Measurements from ENCODE around the gene SFXN5. TPM values are rescaled to one million over a fixed set of nuclear protein-coding genes. Genes with fewer than 3 reads are reported as not detected.

The SFXN5 gene
- total and polyA plus RNA-seq, 2 of the 4 experiments (the other 2 are of a cell fraction) = 8.6 to 17.0 TPM

DNA sequence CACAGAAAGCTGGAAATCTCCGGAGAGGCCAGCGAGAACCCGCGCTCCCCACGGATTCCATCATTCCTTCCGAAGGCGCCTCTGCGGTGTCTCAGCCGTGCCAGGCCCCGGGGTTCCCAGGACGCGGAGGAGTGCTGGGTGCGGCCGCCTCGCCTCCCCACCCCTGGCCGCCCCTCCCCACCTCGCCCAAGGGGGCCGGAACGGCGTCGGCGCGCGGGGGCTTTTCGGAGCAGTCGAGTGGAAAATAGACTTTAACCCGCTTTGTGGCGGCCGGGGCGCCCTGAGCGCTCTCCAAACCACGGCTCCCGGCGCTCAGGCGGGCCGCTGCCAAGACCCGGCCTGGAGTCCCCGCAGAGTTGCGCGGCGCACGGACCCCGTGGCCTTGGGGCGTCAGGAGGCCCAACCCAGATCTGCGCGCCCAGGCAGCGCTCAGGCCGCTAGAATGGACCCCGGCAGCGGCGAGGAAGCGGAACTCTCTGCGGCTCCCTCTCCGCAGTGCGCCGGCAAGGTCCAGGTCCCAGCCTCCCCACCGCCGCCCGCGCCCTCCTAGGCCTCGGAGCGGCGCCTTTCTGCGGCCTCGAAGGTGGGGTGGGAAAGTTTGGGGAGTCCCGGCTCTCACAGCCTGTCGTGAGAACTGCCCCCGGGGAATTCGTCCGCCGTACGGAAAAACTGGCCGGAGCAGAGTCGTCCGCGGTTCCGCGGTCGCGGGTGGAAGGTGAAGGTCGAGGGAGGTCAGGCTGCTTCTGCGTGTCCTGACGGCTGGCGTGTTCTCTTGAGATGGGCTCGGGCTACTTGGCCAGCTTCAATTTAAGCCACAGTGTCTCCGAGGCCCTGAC, 155.4 kb downstream of the SFXN5 start (continued):
- no peak for TF ChIP-seq BHLHE40 (IDR thresholded peaks at IDR 0.05; ENCODE audit: low read depth, low read length)

DNA sequence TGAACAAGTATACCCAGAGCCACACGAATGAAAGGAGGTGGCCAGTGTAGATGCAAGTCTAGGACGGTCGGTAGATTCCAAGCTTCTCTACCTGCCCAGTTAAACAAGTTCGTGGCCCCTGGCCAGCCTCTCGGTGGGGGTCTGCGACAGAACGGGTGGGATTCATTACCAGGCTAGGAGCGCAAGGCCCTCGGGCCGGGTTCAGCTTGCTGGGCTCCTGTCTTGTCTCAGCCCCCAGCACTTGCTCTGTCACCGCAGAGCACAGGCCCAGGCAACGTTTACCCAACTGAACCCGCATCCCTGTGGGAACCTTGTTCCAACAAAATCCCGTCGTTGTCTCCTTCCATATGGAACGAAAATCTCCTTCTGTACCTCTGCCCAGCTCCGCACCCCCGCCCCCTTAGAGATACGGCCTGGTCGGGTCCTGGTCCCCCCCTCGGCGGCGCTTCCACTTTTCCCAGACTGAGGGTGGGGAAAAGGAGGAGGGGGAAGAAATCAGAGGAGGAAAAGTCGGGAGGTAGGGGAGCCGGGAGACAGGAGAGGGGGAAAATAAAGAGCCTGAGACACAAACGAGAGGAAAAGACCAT, 156.1 kb downstream of the SFXN5 start:
- Histone ChIP-seq H3K56ac (ENCODE audit: extremely low read depth, insufficient read depth, low read length) (no peak overlapping the region), H4K8ac (ENCODE audit: low read depth in 2 of 2, low read length in 2 of 2) (no peak overlapping the region), H3K4me1 (ENCODE audit: control insufficient read depth, insufficient read depth, low read length) (peaks cover 2% of the 10 kb centered on the region; the same call in 1 of the 2 replicates), H2BK120ac (ENCODE audit: low read depth, low read length) (no peak overlapping the region), H3K9me3 (ENCODE audit: control insufficient read depth, insufficient read depth, low read length) (peaks cover 19% of the 10 kb centered on the region), H3K27me3 (ENCODE audit: control insufficient read depth, insufficient read depth, low read length) (peaks cover 88% of the 10 kb centered on the region), H3K9me1 (ENCODE audit: insufficient read depth, low read length) (no peaks in the 10 kb centered on the region), H3K36me3 (ENCODE audit: control insufficient read depth, insufficient read depth, low read length) (no peaks in the 10 kb centered on the region), H2BK5ac (ENCODE audit: low read depth, low read length, poor library complexity, severe bottlenecking) (no peak overlapping the region), H2BK15ac (ENCODE audit: low read depth, low read length) (no peak overlapping the region), H3K4me3 (ENCODE audit: insufficient read depth, low read depth, low read length) (no peak overlapping the region), H2AK9ac (replicated peaks; ENCODE audit: low read depth, low read length, poor library complexity) (no peak overlapping the region), H3K18ac (ENCODE audit: low read depth, low read length) (no peak overlapping the region), H2AFZ (replicated peaks; ENCODE audit: low read length, poor library complexity) (no peak overlapping the region), H2BK20ac (ENCODE audit: low read depth, low read length) (no peak overlapping the region), H4K91ac (ENCODE audit: insufficient read depth, low read depth, low read length) (no peak overlapping the region), H3K27ac (ENCODE audit: insufficient read depth, low read length) (no peak overlapping the region), H3K23ac (ENCODE audit: low read depth, low read length) (no peak overlapping the region), H3K4ac (ENCODE audit: low read depth, low read length) (no peak overlapping the region), H3K14ac (replicated peaks; ENCODE audit: low read depth, low read length) (no peak overlapping the region), H4K20me1 (ENCODE audit: insufficient read depth, low read length) (peaks cover 48% of the 10 kb centered on the region), H3K4me2 (ENCODE audit: low read depth, low read length) (no peak overlapping the region), H3K9ac (ENCODE audit: low read depth, low read length) (no peak overlapping the region), H2AK5ac (ENCODE audit: low read depth, low read length) (no peak overlapping the region), H4K5ac (ENCODE audit: low read depth, low read length) (no peak overlapping the region), H3K79me1 (ENCODE audit: low read depth in 1 of 2, low read length in 2 of 2) (no peaks in the 10 kb centered on the region)
- TF ChIP-seq RAD21 (IDR thresholded peaks at IDR 0.05; ENCODE audit: low read length) = no peak
- TF ChIP-seq CEBPB (IDR thresholded peaks at IDR 0.05; ENCODE audit: low read depth, low read length) = no peak
- no peak for TF ChIP-seq ELK1 (IDR thresholded peaks at IDR 0.05; ENCODE audit: borderline replicate concordance, low read depth, low read length)
- TF ChIP-seq FOS (IDR thresholded peaks at IDR 0.05; ENCODE audit: low read depth, low read length) = no peak
- intact Hi-C loops (cut with micrococcal nuclease) (no loop called here), in situ Hi-C loops (cut with MboI; ENCODE audit: low sequenced_read_pairs) (no loop called here), dilution Hi-C loops (cut with HindIII; ENCODE audit: low sequenced_read_pairs, unreplicated experiment) (no loop called here)
- BruUV-seq (replicated peaks) = no TSS peak
- WGBS, 2 experiments (ENCODE audit: extremely low coverage in 2 of 2, insufficient read length in 1 of 2) = 0% methylated on average over 5 of the region's 26 CpGs; no CpG with 5 or more reads in 1 of the 2 experiments
- CTCF ChIA-PET = no interaction called here
- DNase-seq (no peak), ATAC-seq (ENCODE audit: low read depth) (no peak)
- POLR2A ChIA-PET (ENCODE audit: unreplicated experiment) = no interaction called here

All from IMR-90 (cell line).